GM23338 (cell line): ENCODE data around the gene UBE2I.

ENCODE experiments used
- CREB1 ChIP-seq: fragments of 250-450 bp; sonication (Bioruptor Pico); IDR thresholded peaks from 2 replicates; pipeline ENCODE4 v1.5.0; 2020; ENCODE audit warnings: low read depth, mild to moderate bottlenecking, moderate library complexity
- CTCF ChIP-seq, 2 experiments: fragments of 200-600 bp in 1 of 2; sonication (generic) in 1 of 2; conservative IDR thresholded peaks; 2 replicates each; pipeline versions ENCODE4 v1.5.1 to v1.6.1; 2016 to 2017; ENCODE audit warnings: antibody characterized with exemption in 2 of 2, low read depth in 2 of 2, mild to moderate bottlenecking in 2 of 2, moderate library complexity in 1 of 2
- EZH2 ChIP-seq: fragments of 200-600 bp; sonication (generic); IDR thresholded peaks from one replicate; pipeline ENCODE4 v1.8.0; 2017; ENCODE audit warnings: antibody characterized with exemption, mild to moderate bottlenecking, low read depth; ENCODE audit not compliant: unreplicated experiment
- EZH2phosphoT487 ChIP-seq: fragments of 200-600 bp; sonication (generic); IDR thresholded peaks from one replicate; pipeline ENCODE4 v1.8.1; 2018; ENCODE audit warnings: antibody characterized with exemption; ENCODE audit not compliant: unreplicated experiment
- POLR2AphosphoS5 ChIP-seq: IDR thresholded peaks from 2 replicates; pipeline ENCODE4 v1.6.1; 2016; ENCODE audit warnings: antibody characterized with exemption, low read depth
- REST ChIP-seq: IDR thresholded peaks from one replicate; pipeline ENCODE4 v1.6.1; 2018; ENCODE audit warnings: antibody characterized with exemption; ENCODE audit not compliant: unreplicated experiment
- ZNF114 ChIP-seq: fragments of 250-450 bp; sonication (Bioruptor Pico); IDR thresholded peaks from 2 replicates; pipeline ENCODE4 v1.5.0; 2020; ENCODE audit warnings: mild to moderate bottlenecking, moderate library complexity

- TF ChIP-seq CTCF (conservative IDR thresholded peaks at IDR 0.05; ENCODE audit: low read depth in 2 of 2) (no peak), POLR2AphosphoS5 (no peak), EZH2 (no peak), REST (no peak), EZH2phosphoT487 (no peak), CREB1 (CRISPR knock-in tag) (no peak), ZNF114 (CRISPR knock-in tag) (no peak)
Measured at GRCh38 chr16:1308036-1308976, 1.1 kb upstream of the UBE2I start.
